Subcutaneous abdominal adipose tissue (tissue), 5 donors: ENCODE results near the gene SYNC.
A peak's percentile ranks its signal among the peaks of the same experiment; 100 is the strongest.
"Not testable (repeated sequence)": the region's sequence is repeated elsewhere in the genome, so short reads cannot be mapped to it uniquely, and the experiment has no call there.

ENCODE experiments used
- H3K27ac ChIP-seq: one replicate; pipeline ENCODE4 v1.7.0; 2013; ENCODE audit warnings: low read depth, mild to moderate bottlenecking, inconsistent platforms, low read length, moderate library complexity
- H3K27me3 ChIP-seq, 5 donors: one replicate each; pipeline ENCODE4 v1.7.0; 2013; ENCODE audit warnings: low read length in 5 of 5, inconsistent platforms in 1 of 5; ENCODE audit not compliant: control insufficient read depth in 5 of 5, insufficient read depth in 4 of 5
- H3K36me3 ChIP-seq, 5 donors: one replicate each; pipeline ENCODE4 v1.7.0; 2013; ENCODE audit warnings: low read length in 5 of 5; ENCODE audit not compliant: control insufficient read depth in 5 of 5, insufficient read depth in 5 of 5
- H3K4me1 ChIP-seq, 5 donors: one replicate each; pipeline ENCODE4 v1.7.0; 2013; ENCODE audit warnings: low read length in 5 of 5, mild to moderate bottlenecking in 3 of 5, moderate library complexity in 1 of 5; ENCODE audit not compliant: control insufficient read depth in 5 of 5, insufficient read depth in 5 of 5
- H3K4me3 ChIP-seq, 5 donors: one replicate each; pipeline ENCODE4 v1.7.0; 2013; ENCODE audit warnings: low read length in 5 of 5, low read depth in 1 of 5
- H3K9ac ChIP-seq, 5 donors: one replicate each; pipeline ENCODE4 v1.7.0; 2013; ENCODE audit warnings: low read length in 5 of 5, mild to moderate bottlenecking in 4 of 5, moderate library complexity in 3 of 5
- H3K9me3 ChIP-seq, 5 donors: one replicate each; pipeline ENCODE4 v1.7.0; 2013; ENCODE audit warnings: low read length in 5 of 5; ENCODE audit not compliant: control insufficient read depth in 5 of 5
- donor health status: healthy.
- donor health status: healthy.
- donor health status: healthy.
- donor health status: healthy.
- donor health status: healthy.

The SYNC gene

GRCh38 chr1:32680642-32681041, 21.9 kb downstream of the SYNC start:
- H3K9me3 ChIP-seq: no peaks in the 10 kb centered on the region
- no peak overlapping the region for H3K27ac ChIP-seq
- H3K27me3 ChIP-seq: no peaks in the 10 kb centered on the region
- peaks cover 0 to 18% (median 13%) of the 10 kb centered on the region in 5 donors for H3K4me1 ChIP-seq
- no peak overlapping the region for H3K4me3 ChIP-seq
- H3K9ac ChIP-seq: no peak overlapping the region
- H3K36me3 ChIP-seq: peaks cover 37 to 70% (median 48%) of the 10 kb centered on the region in 5 donors

- H3K9ac ChIP-seq: not testable (repeated sequence)
- H3K36me3 ChIP-seq: peaks cover 33 to 68% (median 47%) of the 10 kb centered on the region in 5 donors
Measured at GRCh38 chr1:32679993-32680392, 22.6 kb downstream of the SYNC start.

DNA sequence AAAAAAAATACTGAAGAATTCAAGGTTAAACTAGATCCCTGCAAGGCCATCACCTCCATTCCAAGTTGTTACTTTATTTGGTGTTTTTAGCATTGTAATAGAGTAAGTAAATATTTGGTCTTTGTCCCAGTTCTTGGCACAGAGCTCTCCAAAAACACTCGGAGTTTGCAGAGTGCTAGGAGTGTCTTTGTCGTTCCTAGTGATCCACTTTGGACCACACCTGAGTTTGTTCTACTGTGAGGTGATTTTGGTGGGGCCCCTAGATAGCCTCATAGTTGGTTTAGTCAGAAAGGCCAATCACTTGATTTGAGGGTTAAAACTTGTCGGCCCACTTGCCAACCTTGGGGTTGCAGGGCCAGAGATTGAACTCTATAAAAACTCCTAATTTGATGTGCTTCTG, 25.6 kb downstream of the SYNC start:
- Histone ChIP-seq H3K9ac (no peak overlapping the region), H3K9me3 (no peaks in the 10 kb centered on the region), H3K36me3 (peaks cover 39 to 76% (median 60%) of the 10 kb centered on the region in 5 donors), H3K27me3 (no peaks in the 10 kb centered on the region), H3K4me3 (no peak overlapping the region), H3K4me1 (peaks cover 0 to 5% (median 0%) of the 10 kb centered on the region in 5 donors), H3K27ac (no peak overlapping the region)

More at GRCh38 chr1:32679993-32680392, 22.6 kb downstream of the SYNC start:
- H3K4me3 ChIP-seq, H3K27ac ChIP-seq, H3K27me3 ChIP-seq, H3K9me3 ChIP-seq: not testable (repeated sequence)
- H3K4me1 ChIP-seq: peaks cover 0 to 17% (median 13%) of the 10 kb centered on the region in 5 donors

GRCh38 chr1:32668716-32669115, 33.9 kb downstream of the SYNC start:
- H3K27ac ChIP-seq, H3K27me3 ChIP-seq, H3K9ac ChIP-seq, H3K4me1 ChIP-seq, H3K9me3 ChIP-seq, H3K4me3 ChIP-seq: not testable (repeated sequence)
- peaks cover 42 to 91% (median 68%) of the 10 kb centered on the region in 5 donors for H3K36me3 ChIP-seq

GRCh38 chr1:32666901-32667566, 35.5 kb downstream of the SYNC start:
- Histone ChIP-seq H3K36me3 (peaks cover 36 to 80% (median 61%) of the 10 kb centered on the region in 5 donors), H3K9me3 (no peaks in the 10 kb centered on the region), H3K4me3 (no peak overlapping the region), H3K27ac (no peak overlapping the region), H3K9ac (no peak overlapping the region), H3K27me3 (no peaks in the 10 kb centered on the region), H3K4me1 (no peaks in the 10 kb centered on the region)

- no peaks in the 10 kb centered on the region for H3K4me1 ChIP-seq
- H3K27me3 ChIP-seq: no peaks in the 10 kb centered on the region
- no peaks in the 10 kb centered on the region for H3K9me3 ChIP-seq
- no peak overlapping the region for H3K9ac ChIP-seq
- H3K4me3 ChIP-seq: no peak overlapping the region
- no peak overlapping the region for H3K27ac ChIP-seq
- peaks cover 36 to 79% (median 62%) of the 10 kb centered on the region in 5 donors for H3K36me3 ChIP-seq
Measured at GRCh38 chr1:32665915-32666314, 36.7 kb downstream of the SYNC start.

DNA sequence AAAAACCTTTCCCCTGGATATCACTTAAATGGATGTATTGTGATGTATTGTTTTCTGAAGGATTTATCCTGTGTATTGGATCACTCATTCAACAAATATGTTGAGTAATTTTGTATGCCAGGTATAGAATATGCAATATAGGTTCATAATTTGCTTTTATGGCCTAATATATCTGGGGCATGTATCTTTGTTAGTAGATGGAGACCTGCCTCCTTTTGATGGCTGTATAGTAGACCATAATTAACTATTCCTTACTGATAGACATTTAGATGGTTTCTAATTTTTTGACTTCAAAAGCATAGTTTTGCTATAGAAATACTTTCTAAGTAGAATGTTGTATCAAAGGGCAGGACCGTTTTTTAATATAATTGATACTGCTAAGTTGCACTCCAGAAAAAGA, 43.0 kb downstream of the SYNC start:
- Histone ChIP-seq H3K9ac (no peak overlapping the region), H3K36me3 (peaks cover 26 to 80% (median 59%) of the 10 kb centered on the region in 5 donors), H3K4me1 (no peaks in the 10 kb centered on the region), H3K4me3 (no peak overlapping the region), H3K9me3 (no peaks in the 10 kb centered on the region), H3K27ac (no peak overlapping the region), H3K27me3 (no peaks in the 10 kb centered on the region)

DNA sequence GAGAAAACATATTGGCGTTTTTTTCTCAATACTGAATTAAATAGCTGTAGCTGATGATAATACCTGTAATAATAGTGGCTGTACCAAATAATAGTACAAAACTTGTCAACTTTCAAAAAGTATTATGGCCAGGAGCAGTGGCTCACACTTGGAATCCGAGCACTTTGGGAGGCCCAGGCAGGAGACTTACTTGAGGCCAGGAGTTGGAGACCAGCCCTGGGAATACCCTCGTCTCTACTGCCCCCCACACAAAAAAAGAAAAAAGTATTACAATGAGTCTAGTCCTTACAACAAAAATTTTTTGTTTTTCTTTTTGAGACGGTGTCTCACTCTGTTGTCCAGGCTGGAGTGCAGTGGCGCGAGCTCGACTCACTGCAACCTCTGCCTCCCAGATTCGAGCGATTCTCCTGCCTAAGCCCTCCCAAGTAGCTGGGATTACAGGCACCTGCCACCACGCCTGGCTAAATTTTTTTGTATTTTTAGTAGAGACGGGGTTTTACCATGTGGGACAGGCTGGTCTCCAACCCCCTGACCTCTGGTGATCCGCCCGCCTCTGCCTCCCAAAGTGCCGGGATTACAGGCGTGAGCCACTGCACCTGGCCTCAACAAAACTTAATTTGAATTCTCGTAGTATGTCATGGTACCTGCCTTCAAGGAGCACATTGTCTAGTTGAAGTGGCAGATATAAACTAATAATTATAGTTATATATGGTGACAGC, 50.2 kb downstream of the SYNC start:
- Histone ChIP-seq H3K36me3 (peaks cover 8 to 36% (median 27%) of the 10 kb centered on the region in 5 donors), H3K4me3 (peak overlapping the region; percentile 70 to 97 (median 83)), H3K27me3 (no peaks in the 10 kb centered on the region), H3K9me3 (no peaks in the 10 kb centered on the region), H3K27ac (peak overlapping the region; percentile 100), H3K4me1 (peaks cover 0 to 37% (median 35%) of the 10 kb centered on the region in 5 donors), H3K9ac (peak overlapping the region; percentile 77 to 91 (median 89))

GRCh38 chr1:32651461-32652073, 51.0 kb downstream of the SYNC start:
- peak overlapping the region; percentile 77 to 91 (median 89) for H3K9ac ChIP-seq
- H3K4me3 ChIP-seq: peak overlapping the region; percentile 70 to 97 (median 83)
- peak overlapping the region; percentile 100 for H3K27ac ChIP-seq
- H3K4me1 ChIP-seq: peaks cover 0 to 37% (median 35%) of the 10 kb centered on the region in 5 donors
- H3K9me3 ChIP-seq: no peaks in the 10 kb centered on the region
- H3K27me3 ChIP-seq: no peaks in the 10 kb centered on the region
- peaks cover 5 to 28% (median 20%) of the 10 kb centered on the region in 5 donors for H3K36me3 ChIP-seq
